ENCODE data around the gene ZNF346. TPM values are rescaled to one million over a fixed set of nuclear protein-coding genes. Genes with fewer than 3 reads are reported as not detected.
A peak's percentile ranks its signal among the peaks of the same experiment; 100 is the strongest.
"Not testable (repeated sequence)": the region's sequence is repeated elsewhere in the genome, so short reads cannot be mapped to it uniquely, and the experiment has no call there.

Gene ZNF346
- total RNA-seq: 10 to 100 TPM in 1 of 2 donors, 1 to 10 TPM in 1; 9.1 to 11.2 TPM

- Histone ChIP-seq H3K27ac (peak within 1 kb of the TSS; percentile 61), H3K9ac (ENCODE audit: low read depth in 2 of 2, low read length in 2 of 2) (peak within 1 kb of the TSS; percentile 84 to 89), H3K4me3 (peak within 1 kb of the TSS; percentile 87), H3K27me3 (no peaks in the 10 kb centered on the region), H3K4me1 (peaks cover 7% of the 10 kb centered on the region), H3K36me3 (no peaks in the 10 kb centered on the region), H3K9me3 (no peaks in the 10 kb centered on the region)
- DNase-seq: peak; percentile 91
- peak; percentile 56 for TF ChIP-seq CTCF (IDR thresholded peaks at IDR 0.05)
- intact Hi-C loops (cut with DNase I): no loop called here
Observed at GRCh38 chr5:177022386-177023302, at the start of gene ZNF346. Gene ZNF346, plus strand, starts transcription at chr5:177022696. Its CDS starts 43 bp downstream, at chr5:177022739.

- H3K9me3 ChIP-seq: no peaks in the 10 kb centered on the region
Observed at GRCh38 chr5:176979669-176980068, 42.8 kb upstream of the ZNF346 start.

GRCh38 chr5:176980818-176981217 is 41.7 kb upstream of the ZNF346 start:
- peaks cover 4% of the 10 kb centered on the region for H3K36me3 ChIP-seq
- TF ChIP-seq CTCF (IDR thresholded peaks at IDR 0.05): no peak
- H3K27ac ChIP-seq: no peak overlapping the region
- no peak overlapping the region for H3K9ac ChIP-seq (ENCODE audit: low read depth in 2 of 2, low read length in 2 of 2)
- intact Hi-C loops (cut with DNase I): no loop called here
- no peaks in the 10 kb centered on the region for H3K9me3 ChIP-seq
- no peaks in the 10 kb centered on the region for H3K27me3 ChIP-seq
- no peaks in the 10 kb centered on the region for H3K4me1 ChIP-seq
- DNase-seq: no peak
- H3K4me3 ChIP-seq: no peak overlapping the region

More at GRCh38 chr5:176979669-176980068, 42.8 kb upstream of the ZNF346 start:
- H3K27ac ChIP-seq: no peak overlapping the region
- DNase-seq: no peak
- H3K4me1 ChIP-seq: no peaks in the 10 kb centered on the region
- TF ChIP-seq CTCF (IDR thresholded peaks at IDR 0.05): no peak
- H3K4me3 ChIP-seq: no peak overlapping the region
- intact Hi-C loops (cut with DNase I): no loop called here
- H3K27me3 ChIP-seq: no peaks in the 10 kb centered on the region
- peaks cover 5% of the 10 kb centered on the region for H3K36me3 ChIP-seq
- no peak overlapping the region for H3K9ac ChIP-seq (ENCODE audit: low read depth in 2 of 2, low read length in 2 of 2)

GRCh38 chr5:176983112-176983511 is 39.4 kb upstream of the ZNF346 start:
- intact Hi-C loops (cut with DNase I); H3K36me3 ChIP-seq; H3K9ac ChIP-seq (ENCODE audit: low read depth in 2 of 2, low read length in 2 of 2); H3K4me1 ChIP-seq; H3K9me3 ChIP-seq; H3K27ac ChIP-seq; H3K4me3 ChIP-seq; H3K27me3 ChIP-seq; DNase-seq: not testable (repeated sequence)

GRCh38 chr5:176983593-176983992 is 38.9 kb upstream of the ZNF346 start:
- H3K27me3 ChIP-seq; H3K4me1 ChIP-seq; H3K4me3 ChIP-seq; H3K36me3 ChIP-seq; DNase-seq; H3K9ac ChIP-seq (ENCODE audit: low read depth in 2 of 2, low read length in 2 of 2); intact Hi-C loops (cut with DNase I); H3K9me3 ChIP-seq; H3K27ac ChIP-seq: not testable (repeated sequence)

GRCh38 chr5:176984176-176984575 is 38.3 kb upstream of the ZNF346 start:
- intact Hi-C loops (cut with DNase I); DNase-seq: not testable (repeated sequence)

GRCh38 chr5:176985516-176985915 is 37.0 kb upstream of the ZNF346 start:
- no peak overlapping the region for H3K4me3 ChIP-seq
- DNase-seq: no peak
- TF ChIP-seq CTCF (IDR thresholded peaks at IDR 0.05): no peak

More at GRCh38 chr5:176984176-176984575, 38.3 kb upstream of the ZNF346 start:
- H3K9ac ChIP-seq (ENCODE audit: low read depth in 2 of 2, low read length in 2 of 2); H3K27me3 ChIP-seq; H3K36me3 ChIP-seq; H3K4me1 ChIP-seq; H3K4me3 ChIP-seq; H3K27ac ChIP-seq; H3K9me3 ChIP-seq: not testable (repeated sequence)

More at GRCh38 chr5:176985516-176985915, 37.0 kb upstream of the ZNF346 start:
- Histone ChIP-seq H3K9ac (ENCODE audit: low read depth in 2 of 2, low read length in 2 of 2) (no peak overlapping the region), H3K27me3 (no peaks in the 10 kb centered on the region), H3K4me1 (no peaks in the 10 kb centered on the region), H3K9me3 (no peaks in the 10 kb centered on the region), H3K27ac (no peak overlapping the region), H3K36me3 (peaks cover 4% of the 10 kb centered on the region)
- intact Hi-C loops (cut with DNase I): no loop called here
